HG02759 (cell line): ENCODE results near the gene RPS25.
"Not testable (repeated sequence)": the region's sequence is repeated elsewhere in the genome, so short reads cannot be mapped to it uniquely, and the experiment has no call there.

ENCODE experiments used
- ATAC-seq: cut with Tn5 transposase; IDR thresholded peaks from one replicate; pipeline ENCODE4 v1.9.1; 2021; ENCODE audit warnings: mild to moderate bottlenecking, moderate library complexity; ENCODE audit not compliant: unreplicated experiment

RPS25 gene

DNA sequence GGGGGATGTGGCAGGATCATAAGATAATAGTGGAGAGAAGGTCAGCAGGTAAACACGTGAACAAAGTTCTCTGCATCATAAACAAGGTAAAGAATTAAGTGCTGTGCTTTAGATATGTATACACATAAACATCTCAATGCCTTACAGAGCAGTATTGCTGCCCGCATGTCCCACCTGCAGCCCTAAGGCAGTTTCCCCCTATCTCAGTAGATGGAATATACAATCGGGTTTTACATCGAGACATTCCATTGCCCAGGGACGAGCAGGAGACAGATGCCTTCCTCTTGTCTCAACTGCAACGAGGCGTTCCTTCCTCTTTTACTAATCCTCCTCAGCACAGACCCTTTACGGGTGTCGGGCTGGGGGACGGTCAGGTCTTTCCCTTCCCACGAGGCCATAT lies 21.3 kb upstream of the RPS25 start:
- not testable (repeated sequence) for ATAC-seq

DNA sequence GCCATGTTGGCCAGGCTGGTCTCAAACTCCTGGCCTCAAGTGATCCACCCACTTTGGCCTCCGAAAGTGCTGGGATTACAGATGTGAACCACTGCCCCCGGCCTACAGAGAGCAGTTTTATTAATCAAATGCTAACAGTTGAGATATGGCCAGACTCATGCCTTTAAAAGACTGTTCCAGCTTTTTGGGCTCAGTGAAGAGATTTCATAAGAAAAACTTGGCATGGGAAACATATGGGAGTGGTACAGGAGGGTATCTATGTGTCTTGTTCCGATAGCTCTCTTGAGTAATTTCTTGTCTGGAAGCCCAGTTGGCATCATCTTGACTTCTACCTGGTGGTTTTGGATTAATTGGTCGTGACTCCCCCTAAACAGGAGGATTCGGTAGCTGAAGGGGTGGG lies 20.7 kb upstream of the RPS25 start:
- ATAC-seq = no peak

GRCh38 chr11:119034813-119035212 lies 16.7 kb upstream of the RPS25 start:
- ATAC-seq = no peak

GRCh38 chr11:119033421-119033820 lies 15.3 kb upstream of the RPS25 start:
- ATAC-seq = not testable (repeated sequence)

- ATAC-seq = no peak
Measured at GRCh38 chr11:119031912-119032280, 13.8 kb upstream of the RPS25 start.

DNA sequence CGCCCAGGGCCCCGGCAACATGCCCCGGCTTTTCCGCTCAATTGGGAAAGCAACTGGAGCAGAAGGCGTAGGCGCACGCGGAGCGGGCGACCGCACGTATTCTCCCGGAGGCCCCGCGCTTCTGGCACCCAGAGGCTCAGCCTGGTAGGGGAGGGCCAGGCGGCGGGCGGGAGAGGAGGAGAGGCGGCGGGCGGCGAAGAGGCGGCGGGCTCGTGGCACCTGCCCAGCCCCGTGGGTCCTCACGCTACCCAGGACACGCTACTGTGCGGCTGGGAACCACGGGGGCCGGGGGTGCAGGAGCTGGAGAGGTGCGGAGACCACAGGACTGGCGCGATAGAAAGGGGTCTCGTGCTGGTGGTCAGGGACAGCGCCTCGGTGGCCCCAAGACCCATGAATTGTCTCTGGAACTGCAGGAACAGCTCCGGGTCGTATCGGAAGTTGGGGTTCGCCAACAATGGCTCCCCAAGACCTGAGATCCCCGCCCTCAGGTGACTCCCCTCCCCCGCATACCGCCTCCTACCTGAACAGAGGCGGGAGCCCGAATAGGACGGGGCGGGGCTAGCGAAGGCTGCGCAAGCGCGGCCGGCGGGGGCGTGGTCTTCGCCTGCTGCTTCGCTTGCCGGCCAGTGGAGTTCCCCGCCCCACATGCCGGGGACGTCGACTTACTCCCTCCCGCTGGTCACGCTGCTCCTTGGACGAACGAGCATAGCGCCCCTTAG lies 12.3 kb upstream of the RPS25 start, which contains the start of gene SLC37A4:
TSS of gene SLC37A4 (minus strand) at position 549 of the 719 bp plus-strand sequence.
- peak; percentile 89 for ATAC-seq

DNA sequence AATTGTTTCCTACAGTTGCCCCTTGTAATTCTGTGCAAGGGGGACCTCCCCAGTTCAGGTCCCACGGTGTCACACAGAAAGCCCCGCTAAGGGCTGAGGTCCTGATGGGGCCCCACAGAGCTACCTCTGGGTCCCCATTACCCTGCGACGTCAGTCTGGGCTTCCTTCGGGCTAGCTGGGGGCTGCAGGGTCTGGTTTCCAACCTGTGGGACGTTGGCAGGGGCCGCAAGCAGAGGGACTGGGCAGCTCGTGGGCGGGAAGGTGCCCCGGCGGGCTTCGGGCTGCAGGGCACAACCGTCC lies 11.8 kb upstream of the RPS25 start:
- ATAC-seq = peak; percentile 16

- peak; percentile 21 for ATAC-seq
Measured at GRCh38 chr11:119029340-119030028, 11.3 kb upstream of the RPS25 start.

DNA sequence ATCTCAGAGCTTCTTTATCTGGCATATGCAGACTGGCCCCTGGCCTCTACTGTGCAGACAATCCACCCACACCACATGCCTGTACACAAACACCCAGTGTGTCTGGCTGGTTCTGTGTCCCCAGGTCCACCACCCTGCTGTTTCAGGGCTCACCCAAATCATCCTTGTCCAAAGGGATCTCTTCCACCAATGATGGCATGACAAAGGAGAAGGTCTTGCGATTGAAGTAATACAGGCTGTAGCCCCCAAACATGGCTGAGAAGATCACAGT lies 10.9 kb upstream of the RPS25 start:
- no peak for ATAC-seq

GRCh38 chr11:119028346-119029068 lies 10.4 kb upstream of the RPS25 start:
- ATAC-seq = no peak

- no peak for ATAC-seq
Measured at GRCh38 chr11:119027561-119028345, 9.6 kb upstream of the RPS25 start.

- no peak for ATAC-seq
Measured at GRCh38 chr11:119026970-119027369, 8.8 kb upstream of the RPS25 start.

GRCh38 chr11:119025978-119026766 lies 8.0 kb upstream of the RPS25 start:
- ATAC-seq = no peak

DNA sequence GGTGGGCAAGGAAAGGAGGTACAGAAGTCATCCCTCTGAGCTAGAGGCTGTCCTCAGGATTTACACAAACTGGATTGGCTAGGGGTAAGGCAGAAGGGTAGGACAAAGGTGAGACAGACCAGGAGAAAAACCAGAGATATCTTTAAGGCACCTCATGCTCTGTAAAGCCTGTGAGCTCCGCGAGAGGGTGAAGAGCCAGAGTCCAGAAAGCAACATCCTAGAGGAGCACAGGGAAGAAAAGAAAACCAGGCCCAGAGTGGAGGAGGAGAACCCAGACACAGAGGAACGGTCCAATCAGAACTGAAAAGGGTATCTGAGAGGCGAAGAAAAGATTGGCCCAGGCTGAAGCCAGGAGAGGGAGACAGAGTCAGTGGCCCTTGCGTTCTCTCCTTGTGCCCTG lies 7.4 kb upstream of the RPS25 start:
- ATAC-seq = no peak

- no peak for ATAC-seq
Measured at GRCh38 chr11:119025099-119025473, 6.9 kb upstream of the RPS25 start.

DNA sequence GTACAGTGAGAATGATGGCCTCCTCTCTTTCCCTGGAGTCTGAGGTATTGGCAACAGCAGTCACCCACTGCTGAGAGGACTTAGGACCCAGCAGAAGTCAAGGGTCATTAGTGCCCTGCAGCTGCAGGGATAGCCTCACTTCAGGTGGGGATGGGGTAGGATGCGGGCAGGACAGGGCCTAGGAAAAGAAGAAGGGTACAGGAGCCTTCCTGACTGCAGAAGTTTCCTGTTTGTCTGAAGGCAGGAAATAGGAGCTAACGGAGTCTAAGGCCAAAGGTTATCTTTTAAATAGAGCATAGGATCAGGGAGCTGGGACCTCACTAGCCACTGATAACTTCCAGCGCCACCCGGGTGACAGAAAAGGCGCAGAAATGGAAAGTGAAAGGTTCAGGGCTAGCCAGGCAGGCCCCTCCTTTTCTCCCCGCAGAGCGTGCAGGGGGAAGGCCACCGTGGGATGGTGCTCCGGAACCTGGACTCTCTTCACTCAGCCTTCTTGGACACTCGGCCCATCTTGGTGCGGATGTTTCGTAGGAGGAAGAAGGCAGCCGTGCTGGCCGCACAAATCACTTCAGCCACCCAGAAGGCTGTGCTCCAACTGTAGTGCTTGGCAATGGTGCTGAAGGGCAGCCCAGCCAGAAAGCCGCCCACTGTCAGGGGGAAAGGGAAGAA lies 6.4 kb upstream of the RPS25 start:
- ATAC-seq = no peak

- ATAC-seq = no peak
Measured at GRCh38 chr11:119023741-119024140, 5.6 kb upstream of the RPS25 start.

DNA sequence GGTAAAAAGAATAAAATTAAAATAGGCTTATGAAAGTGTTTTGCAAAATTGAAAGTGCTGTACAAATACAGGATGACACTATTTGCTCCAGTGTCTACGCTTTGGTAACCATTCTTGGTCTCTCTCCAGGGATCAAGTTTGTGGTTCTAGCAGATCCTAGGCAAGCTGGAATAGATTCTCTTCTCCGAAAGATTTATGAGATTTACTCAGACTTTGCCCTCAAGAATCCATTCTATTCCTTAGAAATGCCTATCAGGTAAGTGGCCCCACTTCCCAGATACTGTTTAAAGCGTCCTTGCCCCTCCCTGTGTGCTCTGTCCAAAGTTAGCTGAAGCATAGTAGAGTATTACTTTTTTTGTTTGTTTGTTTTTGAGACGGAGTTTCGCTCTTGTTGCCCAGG lies 3.5 kb upstream of the RPS25 start:
- no peak for ATAC-seq

DNA sequence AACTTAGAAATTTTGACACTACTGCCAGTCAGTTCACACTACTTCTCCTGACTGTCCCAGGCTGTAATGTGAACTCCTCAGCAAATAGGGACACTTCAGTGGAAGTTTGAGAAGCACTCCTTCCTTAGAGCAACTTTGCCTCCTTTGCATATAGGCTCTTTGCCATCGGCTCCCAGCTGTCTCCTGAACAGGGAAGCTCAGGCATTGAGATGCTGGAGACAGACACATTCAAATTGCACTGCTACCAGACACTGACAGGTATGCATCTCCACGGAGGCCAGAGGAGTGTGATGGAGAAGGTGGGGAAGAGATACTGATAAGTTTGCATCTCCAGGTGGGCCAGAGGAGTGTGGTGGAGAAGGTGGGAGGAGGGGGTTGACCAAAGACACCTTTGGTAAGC lies 1.9 kb upstream of the RPS25 start:
- no peak for ATAC-seq

GRCh38 chr11:119017377-119017776 lies 766 bp downstream of the RPS25 start:
- ATAC-seq = not testable (repeated sequence)
